Karpas-422 (cell line): ENCODE data around the gene GK. TPM values are rescaled to one million over a fixed set of nuclear protein-coding genes. Genes with fewer than 3 reads are reported as not detected.

Experiments used
- DNase-seq: peaks from one replicate; pipeline ENCODE4 v3.0.0-alpha.2; 2015
- H2AFZ ChIP-seq: fragments of 200-600 bp; sonication (generic); 2 replicates; pipeline ENCODE4 v1.6.1; 2014; ENCODE audit warnings: antibody characterized with exemption, low read length, mixed read lengths
- H3K27ac ChIP-seq: fragments of 200-600 bp; sonication (generic); 2 replicates; pipeline ENCODE4 v1.5.1; 2014; ENCODE audit warnings: mild to moderate bottlenecking, low read length, moderate library complexity
- H3K27me3 ChIP-seq: fragments of 200-600 bp; sonication (generic); 2 replicates; pipeline ENCODE4 v1.6.1; 2014; ENCODE audit warnings: low read length, mixed read lengths
- H3K36me3 ChIP-seq: fragments of 200-600 bp; sonication (generic); 2 replicates; pipeline ENCODE4 v1.6.1; 2014; ENCODE audit warnings: low read length, mixed read lengths; ENCODE audit not compliant: insufficient read depth
- H3K4me1 ChIP-seq: fragments of 200-600 bp; sonication (generic); 2 replicates; pipeline ENCODE4 v1.6.1; 2014; ENCODE audit warnings: mild to moderate bottlenecking, low read length, mixed read lengths
- H3K4me2 ChIP-seq: fragments of 200-600 bp; sonication (generic); 2 replicates; pipeline ENCODE4 v1.6.1; 2014; ENCODE audit warnings: low read length, low read depth, mild to moderate bottlenecking; ENCODE audit not compliant: poor library complexity, severe bottlenecking
- H3K4me3 ChIP-seq: fragments of 200-600 bp; sonication (generic); 2 replicates; pipeline ENCODE4 v1.5.1; 2014; ENCODE audit warnings: mild to moderate bottlenecking, antibody characterized with exemption, low read length, mixed read lengths
- H3K79me2 ChIP-seq: fragments of 200-600 bp; sonication (generic); 2 replicates; pipeline ENCODE4 v1.6.1; 2014; ENCODE audit warnings: mild to moderate bottlenecking, low read length, mixed read lengths
- H3K9ac ChIP-seq: fragments of 200-600 bp; sonication (generic); 2 replicates; pipeline ENCODE4 v1.6.0; 2014; ENCODE audit warnings: low read length
- H3K9me2 ChIP-seq: fragments of 200-600 bp; sonication (generic), shearing (Covaris generic); replicated peaks from 2 replicates; pipeline ENCODE4 v1.6.0; 2014; ENCODE audit warnings: mild to moderate bottlenecking, low read length, moderate library complexity; ENCODE audit not compliant: insufficient read depth
- H3K9me3 ChIP-seq: fragments of 300-700, 200-600 bp; sonication (generic); 2 replicates; pipeline ENCODE4 v1.6.1; 2014; ENCODE audit warnings: low read length, mixed read lengths
- H4K20me1 ChIP-seq: fragments of 200-600 bp; sonication (generic); 2 replicates; pipeline ENCODE4 v1.6.1; 2014; ENCODE audit warnings: mild to moderate bottlenecking, antibody characterized with exemption, low read length, low read depth; ENCODE audit not compliant: insufficient read depth
- total RNA-seq: library from RNA; depleted of rRNA; stranded (reverse); fragments of >200 nt; shearing (Covaris generic); gene quantifications from 2 replicates; pipeline ENCODE4 v1.2.3, GENCODE V29; 2014; ENCODE audit warnings: low replicate concordance; rRNA removed

Gene GK
- 16.8 and 26.1 TPM in 2 replicates for total RNA-seq

GRCh38 chrX:30653415-30654131 is at the start of gene GK:
TSS of gene GK (plus strand) at chrX:30653423. CDS start at chrX:30653538, 115 bp downstream.
- H4K20me1 ChIP-seq = no peaks in the 10 kb centered on the region
- no peaks in the 10 kb centered on the region for H3K9me3 ChIP-seq
- H3K27ac ChIP-seq = peak within 1 kb of the TSS; percentile 68
- peak; percentile 64 for DNase-seq
- no peaks in the 10 kb centered on the region for H3K27me3 ChIP-seq
- no peaks in the 10 kb centered on the region for H3K9me2 ChIP-seq
- peaks cover 39% of the 10 kb centered on the region for H3K4me1 ChIP-seq
- peak within 1 kb of the TSS; percentile 80 for H3K4me3 ChIP-seq
- H3K4me2 ChIP-seq = peak within 1 kb of the TSS; percentile 69
- peaks cover 40% of the 10 kb centered on the region for H3K79me2 ChIP-seq
- no peaks in the 10 kb centered on the region for H3K36me3 ChIP-seq
- H3K9ac ChIP-seq = peak within 1 kb of the TSS; percentile 76
- peak within 1 kb of the TSS; percentile 97 for H2AFZ ChIP-seq

GRCh38 chrX:30607155-30607554 is 46.1 kb upstream of the GK start:
- no peak overlapping the region for H3K4me2 ChIP-seq
- H3K27me3 ChIP-seq = no peaks in the 10 kb centered on the region
- no peak overlapping the region for H2AFZ ChIP-seq
- no peaks in the 10 kb centered on the region for H3K36me3 ChIP-seq
- H4K20me1 ChIP-seq = no peaks in the 10 kb centered on the region
- H3K4me1 ChIP-seq = no peaks in the 10 kb centered on the region
- H3K9me2 ChIP-seq = no peaks in the 10 kb centered on the region
- H3K79me2 ChIP-seq = no peaks in the 10 kb centered on the region
- H3K4me3 ChIP-seq = no peak overlapping the region
- H3K9me3 ChIP-seq = no peaks in the 10 kb centered on the region
- H3K9ac ChIP-seq = no peak overlapping the region
- H3K27ac ChIP-seq = no peak overlapping the region
- DNase-seq = no peak

GRCh38 chrX:30610026-30610425 is 43.2 kb upstream of the GK start:
- Histone ChIP-seq H3K9ac (no peak overlapping the region), H3K9me3 (no peaks in the 10 kb centered on the region), H4K20me1 (no peaks in the 10 kb centered on the region), H3K27me3 (no peaks in the 10 kb centered on the region), H3K4me2 (no peak overlapping the region), H3K36me3 (no peaks in the 10 kb centered on the region), H3K9me2 (no peaks in the 10 kb centered on the region), H2AFZ (no peak overlapping the region), H3K4me3 (no peak overlapping the region), H3K27ac (no peak overlapping the region), H3K4me1 (no peaks in the 10 kb centered on the region), H3K79me2 (no peaks in the 10 kb centered on the region)
- DNase-seq = no peak

GRCh38 chrX:30612250-30612655 is 41.0 kb upstream of the GK start:
- H3K36me3 ChIP-seq = no peaks in the 10 kb centered on the region
- no peak overlapping the region for H2AFZ ChIP-seq
- no peaks in the 10 kb centered on the region for H3K9me2 ChIP-seq
- H3K4me3 ChIP-seq = no peak overlapping the region
- no peaks in the 10 kb centered on the region for H3K79me2 ChIP-seq
- H3K4me2 ChIP-seq = no peak overlapping the region
- peaks cover 2% of the 10 kb centered on the region; the same call in 1 of the 2 replicates for H3K9me3 ChIP-seq
- no peak overlapping the region for H3K9ac ChIP-seq
- H3K27me3 ChIP-seq = no peaks in the 10 kb centered on the region
- no peaks in the 10 kb centered on the region for H3K4me1 ChIP-seq
- H3K27ac ChIP-seq = no peak overlapping the region
- no peaks in the 10 kb centered on the region for H4K20me1 ChIP-seq
- DNase-seq = no peak

GRCh38 chrX:30613721-30614120 is 39.5 kb upstream of the GK start:
- Histone ChIP-seq H4K20me1 (no peaks in the 10 kb centered on the region), H3K9me2 (no peaks in the 10 kb centered on the region), H3K4me1 (no peaks in the 10 kb centered on the region), H3K4me3 (no peak overlapping the region), H2AFZ (no peak overlapping the region), H3K36me3 (no peaks in the 10 kb centered on the region), H3K9ac (no peak overlapping the region), H3K27me3 (no peaks in the 10 kb centered on the region), H3K27ac (no peak overlapping the region), H3K79me2 (no peaks in the 10 kb centered on the region), H3K9me3 (peaks cover 2% of the 10 kb centered on the region; the same call in 1 of the 2 replicates), H3K4me2 (no peak overlapping the region)
- DNase-seq = no peak

- H2AFZ ChIP-seq = no peak overlapping the region
- H3K79me2 ChIP-seq = no peaks in the 10 kb centered on the region
Measured at GRCh38 chrX:30615229-30615628, 38.0 kb upstream of the GK start.

GRCh38 chrX:30618160-30618765 is 35.0 kb upstream of the GK start:
- Histone ChIP-seq H3K4me1 (no peaks in the 10 kb centered on the region), H3K9me3 (peaks cover 7% of the 10 kb centered on the region; the same call in 1 of the 2 replicates), H3K27ac (no peak overlapping the region), H3K4me2 (no peak overlapping the region), H2AFZ (no peak overlapping the region), H3K27me3 (no peaks in the 10 kb centered on the region), H4K20me1 (no peaks in the 10 kb centered on the region), H3K79me2 (no peaks in the 10 kb centered on the region), H3K9me2 (no peaks in the 10 kb centered on the region), H3K9ac (no peak overlapping the region), H3K36me3 (no peaks in the 10 kb centered on the region), H3K4me3 (no peak overlapping the region)
- no peak for DNase-seq

More at GRCh38 chrX:30615229-30615628, 38.0 kb upstream of the GK start:
- no peak overlapping the region for H3K4me2 ChIP-seq
- DNase-seq = no peak
- no peak overlapping the region for H3K9ac ChIP-seq
- H3K4me1 ChIP-seq = no peaks in the 10 kb centered on the region
- H3K27ac ChIP-seq = no peak overlapping the region
- no peaks in the 10 kb centered on the region for H3K36me3 ChIP-seq
- no peak overlapping the region for H3K4me3 ChIP-seq
- H3K9me2 ChIP-seq = no peaks in the 10 kb centered on the region
- peaks cover 2% of the 10 kb centered on the region; the same call in 1 of the 2 replicates for H3K9me3 ChIP-seq
- H4K20me1 ChIP-seq = no peaks in the 10 kb centered on the region
- H3K27me3 ChIP-seq = no peaks in the 10 kb centered on the region

GRCh38 chrX:30620125-30620524 is 33.1 kb upstream of the GK start:
- Histone ChIP-seq H3K9me2 (no peaks in the 10 kb centered on the region), H4K20me1 (no peaks in the 10 kb centered on the region), H3K79me2 (no peaks in the 10 kb centered on the region), H3K4me3 (no peak overlapping the region), H3K9ac (no peak overlapping the region), H3K27ac (no peak overlapping the region), H3K36me3 (no peaks in the 10 kb centered on the region), H3K4me1 (no peaks in the 10 kb centered on the region), H3K27me3 (no peaks in the 10 kb centered on the region), H3K9me3 (peaks cover 7% of the 10 kb centered on the region; the same call in 1 of the 2 replicates), H2AFZ (no peak overlapping the region), H3K4me2 (no peak overlapping the region)
- no peak for DNase-seq
